ENCODE results near the gene IER5L. TPM values are rescaled to one million over a fixed set of nuclear protein-coding genes. Genes with fewer than 3 reads are reported as not detected.
"Not testable (repeated sequence)": the region's sequence is repeated elsewhere in the genome, so short reads cannot be mapped to it uniquely, and the experiment has no call there.

IER5L gene
- total RNA-seq, 2 donors from 2014 or later = 3.6 to 5.7 TPM

- H3K9me3 Mint-ChIP-seq = no peaks in the 10 kb centered on the region
- no peak for DNase-seq (ENCODE audit: low spot score in 2 of 2)
- H3K27ac Mint-ChIP-seq = peak overlapping the region; percentile 63 to 84
- ATAC-seq = no peak
- no peaks in the 10 kb centered on the region for H3K36me3 Mint-ChIP-seq
These were observed 2.6 kb downstream of the IER5L start for GRCh38 chr9:129175515-129175824.

- no peaks in the 10 kb centered on the region for H3K36me3 Mint-ChIP-seq
- DNase-seq (ENCODE audit: low spot score in 2 of 2) = peak; percentile 27 to 63
- H3K27ac Mint-ChIP-seq = peak overlapping the region; percentile 63 to 89
- ATAC-seq = no peak
- no peaks in the 10 kb centered on the region for H3K9me3 Mint-ChIP-seq
These were observed 3.1 kb downstream of the IER5L start for GRCh38 chr9:129174724-129175514.

GRCh38 chr9:129174102-129174723, 3.8 kb downstream of the IER5L start:
- Mint-ChIP-seq H3K36me3 (no peaks in the 10 kb centered on the region), H3K27ac (no peak overlapping the region), H3K9me3 (no peaks in the 10 kb centered on the region)
- DNase-seq (ENCODE audit: low spot score in 2 of 2) (peak; percentile 78 to 89), ATAC-seq (no peak)

- Mint-ChIP-seq H3K36me3 (no peaks in the 10 kb centered on the region), H3K9me3 (no peaks in the 10 kb centered on the region), H3K27ac (peak overlapping the region in 1 of 2 donors; percentile 81)
- no peak for DNase-seq (ENCODE audit: low spot score in 2 of 2)
- no peak for ATAC-seq
These were observed 4.6 kb downstream of the IER5L start for GRCh38 chr9:129173296-129174101.

- ATAC-seq (no peak), DNase-seq (ENCODE audit: low spot score in 2 of 2) (no peak)
- Mint-ChIP-seq H3K27ac (no peak overlapping the region), H3K9me3 (no peaks in the 10 kb centered on the region), H3K36me3 (no peaks in the 10 kb centered on the region)
These were observed 5.2 kb downstream of the IER5L start for GRCh38 chr9:129172816-129173215.

- no peak for ATAC-seq
- Mint-ChIP-seq H3K36me3 (no peaks in the 10 kb centered on the region), H3K9me3 (no peaks in the 10 kb centered on the region), H3K27ac (no peak overlapping the region)
- DNase-seq (ENCODE audit: low spot score in 2 of 2) = no peak
These were observed 5.9 kb downstream of the IER5L start for GRCh38 chr9:129171993-129172751.

- ATAC-seq (no peak), DNase-seq (ENCODE audit: low spot score in 2 of 2) (no peak)
- Mint-ChIP-seq H3K9me3 (no peaks in the 10 kb centered on the region), H3K36me3 (no peaks in the 10 kb centered on the region), H3K27ac (no peak overlapping the region)
These were observed 7.8 kb downstream of the IER5L start for GRCh38 chr9:129170229-129170628.

- H3K9me3 Mint-ChIP-seq = no peaks in the 10 kb centered on the region
- ATAC-seq (peak; percentile 41 to 82), DNase-seq (ENCODE audit: low spot score in 2 of 2) (no peak)
- peak overlapping the region in 1 of 2 donors; percentile 75 for H3K27ac Mint-ChIP-seq
- H3K36me3 Mint-ChIP-seq = no peaks in the 10 kb centered on the region
These were observed 11.2 kb downstream of the IER5L start for GRCh38 chr9:129166623-129167557.

- no peak for DNase-seq (ENCODE audit: low spot score in 2 of 2)
- Mint-ChIP-seq H3K36me3 (no peaks in the 10 kb centered on the region), H3K9me3 (no peaks in the 10 kb centered on the region), H3K27ac (peak overlapping the region in 1 of 2 donors; percentile 11)
- ATAC-seq = no peak
These were observed 12.9 kb downstream of the IER5L start for GRCh38 chr9:129165198-129165597.

GRCh38 chr9:129164246-129164930, 13.7 kb downstream of the IER5L start:
- no peaks in the 10 kb centered on the region for H3K9me3 Mint-ChIP-seq
- peak overlapping the region in 1 of 2 donors; percentile 11 for H3K27ac Mint-ChIP-seq
- no peaks in the 10 kb centered on the region for H3K36me3 Mint-ChIP-seq
- no peak for DNase-seq (ENCODE audit: low spot score in 2 of 2)
- no peak for ATAC-seq

- Mint-ChIP-seq H3K27ac (no peak overlapping the region), H3K9me3 (no peaks in the 10 kb centered on the region), H3K36me3 (no peaks in the 10 kb centered on the region)
- ATAC-seq (no peak), DNase-seq (ENCODE audit: low spot score in 2 of 2) (no peak)
These were observed 14.3 kb downstream of the IER5L start for GRCh38 chr9:129163753-129164152.

- not testable (repeated sequence) for H3K9me3 Mint-ChIP-seq; H3K36me3 Mint-ChIP-seq; H3K27ac Mint-ChIP-seq; DNase-seq (ENCODE audit: low spot score in 2 of 2); ATAC-seq
These were observed 14.8 kb downstream of the IER5L start for GRCh38 chr9:129163198-129163670.

GRCh38 chr9:129162497-129163197, 15.4 kb downstream of the IER5L start:
- no peak for DNase-seq (ENCODE audit: low spot score in 2 of 2)
- H3K36me3 Mint-ChIP-seq = no peaks in the 10 kb centered on the region
- ATAC-seq = no peak
- no peaks in the 10 kb centered on the region for H3K9me3 Mint-ChIP-seq
- H3K27ac Mint-ChIP-seq = no peak overlapping the region

GRCh38 chr9:129161534-129161837, 16.6 kb downstream of the IER5L start:
- ATAC-seq (no peak), DNase-seq (ENCODE audit: low spot score in 2 of 2) (no peak)
- H3K36me3 Mint-ChIP-seq = no peaks in the 10 kb centered on the region
- no peak overlapping the region for H3K27ac Mint-ChIP-seq
- no peaks in the 10 kb centered on the region for H3K9me3 Mint-ChIP-seq

All from activated naive CD4-positive, alpha-beta T cell treated with anti-CD3 and anti-CD28 coated beads, Interleukin-2, amount 50 U/mL, for 72 hours (primary cell).